GM18870 (cell line): ENCODE measurements around the gene HBS1L.

ENCODE experiments used
- ATAC-seq: cut with Tn5 transposase; IDR thresholded peaks from one replicate; pipeline ENCODE4 v1.9.1; 2021; ENCODE audit warnings: moderate library complexity; ENCODE audit not compliant: unreplicated experiment

HBS1L gene

GRCh38 chr6:135054569-135055498 lies at the start of gene HBS1L:
Gene HBS1L, minus strand, starts transcription at chr6:135054822. Its CDS starts 131 bp downstream, at chr6:135054691.
- ATAC-seq, result peak; percentile 89

- ATAC-seq, result no peak
Measured at GRCh38 chr6:135104199-135104598, 49.6 kb upstream of the HBS1L start.

GRCh38 chr6:135102191-135102590 lies 47.6 kb upstream of the HBS1L start:
- ATAC-seq, result no peak

DNA sequence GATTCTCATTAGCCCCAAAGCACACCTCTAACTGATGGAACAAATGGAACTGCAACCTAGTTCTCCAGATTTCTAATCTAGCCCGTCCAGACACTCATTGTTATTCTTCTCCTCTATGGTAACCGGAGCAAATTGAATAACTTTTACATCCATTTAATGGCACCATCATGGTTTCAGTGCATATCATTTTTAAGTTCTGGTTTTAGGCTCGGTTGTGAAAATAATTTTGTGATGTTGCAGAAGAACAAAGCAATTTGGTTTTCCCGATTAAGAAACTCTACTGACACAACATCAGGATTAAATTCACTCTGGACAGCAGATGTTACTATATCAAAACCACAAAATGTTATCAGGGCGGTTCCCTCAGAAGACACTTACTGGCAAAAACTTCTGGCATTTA lies 42.5 kb upstream of the HBS1L start:
- ATAC-seq, result no peak

DNA sequence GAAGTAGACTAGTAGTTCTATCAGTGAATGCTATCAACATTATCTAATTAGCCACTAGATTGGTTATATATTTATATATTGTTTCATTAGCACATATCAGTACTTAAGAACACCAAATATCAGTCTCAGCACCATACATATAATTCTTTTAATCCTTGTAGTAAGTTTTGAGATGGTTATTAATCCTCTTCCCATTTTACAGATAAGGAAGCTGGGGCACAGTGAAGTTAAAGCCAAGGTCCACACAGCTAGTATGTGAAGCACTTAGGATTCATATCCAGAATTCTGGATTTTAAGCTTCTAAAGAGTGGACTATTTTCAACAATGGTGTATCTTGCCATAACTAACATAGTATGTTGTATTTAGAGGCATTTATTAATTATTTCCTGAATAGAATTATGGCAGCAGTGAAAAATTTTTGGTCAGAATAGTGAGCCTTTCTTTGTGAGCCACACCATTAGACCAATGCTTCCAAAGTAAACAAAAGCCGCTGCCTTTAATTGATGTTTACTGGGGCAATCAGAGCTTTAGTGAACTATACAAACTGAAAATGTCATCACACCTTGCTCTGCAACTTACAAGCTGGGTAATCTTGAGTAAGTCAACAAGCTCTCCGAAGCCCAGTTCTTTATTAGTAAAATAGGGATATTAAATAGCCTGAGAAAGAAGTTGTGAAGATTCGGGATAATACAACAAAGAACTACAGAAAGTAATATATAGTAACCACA lies 41.9 kb upstream of the HBS1L start:
- no peak for ATAC-seq

GRCh38 chr6:135095716-135096115 lies 41.1 kb upstream of the HBS1L start:
- ATAC-seq, result no peak

DNA sequence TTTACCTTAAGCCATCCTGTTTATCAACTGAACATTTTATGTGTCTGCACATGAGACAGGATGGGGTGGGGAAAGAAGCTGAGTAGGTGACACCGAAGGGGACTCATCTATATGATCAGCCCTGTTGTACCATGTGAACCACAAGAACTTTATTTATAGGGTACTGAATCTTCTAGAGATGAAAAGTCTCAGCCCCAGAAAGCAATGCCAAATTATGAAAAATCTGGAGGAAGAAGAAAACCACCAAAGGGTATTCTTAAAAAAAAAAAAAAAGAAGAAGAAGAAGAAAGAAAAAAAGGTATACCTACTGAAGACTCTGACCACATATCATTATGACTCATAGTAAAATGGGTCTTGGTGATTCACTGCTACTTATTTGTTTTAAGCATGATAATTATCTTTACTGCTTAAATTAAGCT lies 39.8 kb upstream of the HBS1L start:
- peak; percentile 56 for ATAC-seq

DNA sequence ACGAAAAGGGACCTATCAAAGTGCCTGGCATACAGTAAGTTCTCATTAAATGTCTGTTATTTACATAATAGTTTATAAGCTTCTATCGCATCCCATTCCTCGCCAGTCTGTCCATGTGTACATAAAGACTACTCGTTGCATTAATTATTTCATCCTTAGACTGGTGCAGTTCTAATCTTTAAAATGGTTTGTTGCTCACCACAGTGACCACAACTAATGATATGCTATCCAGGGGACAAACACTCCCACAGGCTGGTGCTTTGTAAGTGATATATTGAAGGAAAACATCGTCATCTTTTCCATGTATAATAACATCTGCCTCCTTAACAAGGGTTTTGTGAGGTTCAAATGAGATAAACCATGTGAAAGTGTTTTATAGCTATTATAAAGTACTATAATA lies 39.0 kb upstream of the HBS1L start:
- ATAC-seq, result no peak

GRCh38 chr6:135092724-135093123 lies 38.1 kb upstream of the HBS1L start:
- no peak for ATAC-seq

DNA sequence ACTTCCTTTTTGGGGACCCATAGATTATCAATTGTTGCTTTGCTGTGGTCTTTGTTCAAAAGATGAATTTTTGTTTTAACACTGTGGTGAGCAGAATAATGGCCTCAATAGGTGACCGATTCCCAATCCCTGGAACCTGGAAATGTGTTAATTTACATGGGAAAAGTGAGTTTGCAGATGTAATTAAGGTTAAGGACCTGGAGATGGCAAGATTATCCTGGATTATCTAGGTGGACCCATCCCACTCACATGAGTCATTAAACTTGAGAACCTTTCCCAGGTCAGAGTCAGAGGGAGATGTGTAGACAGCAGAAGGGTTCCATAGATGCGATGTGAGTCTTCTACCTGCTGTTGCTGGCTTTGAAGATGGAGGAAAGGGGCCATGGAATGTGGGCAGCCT lies 36.2 kb upstream of the HBS1L start:
- ATAC-seq, result no peak

GRCh38 chr6:135089901-135090300 lies 35.3 kb upstream of the HBS1L start:
- no peak for ATAC-seq

DNA sequence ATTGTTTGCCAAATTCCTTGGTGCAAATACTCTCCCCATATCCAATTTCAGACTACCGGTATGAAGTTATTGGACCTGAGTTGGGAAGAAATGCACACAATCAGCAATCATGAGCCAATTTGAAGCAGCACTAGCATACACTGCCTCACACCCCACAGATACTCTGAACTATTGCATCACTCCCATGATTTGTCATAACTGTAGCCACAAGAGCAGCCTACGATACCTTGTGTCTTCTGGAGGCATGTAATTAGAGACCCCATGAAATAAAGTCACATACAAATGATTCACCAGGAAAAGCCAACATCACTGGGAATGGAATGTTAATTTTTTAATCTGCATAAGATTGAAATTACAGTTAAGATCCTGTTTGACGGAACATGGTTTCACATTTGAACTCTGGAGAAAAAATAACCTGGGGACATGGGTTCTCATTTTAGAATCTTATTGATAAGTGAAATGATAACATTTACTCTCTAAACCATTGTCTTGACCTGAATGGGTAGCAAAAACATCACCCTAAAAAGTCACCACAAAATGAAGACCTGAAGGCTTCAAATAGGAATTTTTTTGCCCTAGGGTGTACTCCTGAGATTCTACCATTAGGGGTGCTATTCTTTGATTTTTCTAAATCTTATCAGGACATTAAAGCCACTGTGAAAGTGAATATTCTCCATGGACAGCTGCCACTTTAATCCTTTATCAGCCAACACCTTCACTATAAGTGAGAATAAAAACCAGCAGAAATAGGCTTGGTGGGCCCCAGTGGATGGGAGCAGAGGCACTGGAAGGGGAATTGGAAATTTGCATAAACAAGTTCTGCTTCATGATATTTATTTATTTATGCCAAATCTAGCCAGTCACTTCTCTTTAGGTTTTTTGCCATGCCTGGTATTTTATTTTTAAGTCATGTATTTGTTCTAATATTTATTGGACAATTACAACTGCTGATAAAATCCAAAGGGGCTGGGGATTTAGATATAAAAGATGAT lies 34.5 kb upstream of the HBS1L start:
- peak; percentile 75 for ATAC-seq

DNA sequence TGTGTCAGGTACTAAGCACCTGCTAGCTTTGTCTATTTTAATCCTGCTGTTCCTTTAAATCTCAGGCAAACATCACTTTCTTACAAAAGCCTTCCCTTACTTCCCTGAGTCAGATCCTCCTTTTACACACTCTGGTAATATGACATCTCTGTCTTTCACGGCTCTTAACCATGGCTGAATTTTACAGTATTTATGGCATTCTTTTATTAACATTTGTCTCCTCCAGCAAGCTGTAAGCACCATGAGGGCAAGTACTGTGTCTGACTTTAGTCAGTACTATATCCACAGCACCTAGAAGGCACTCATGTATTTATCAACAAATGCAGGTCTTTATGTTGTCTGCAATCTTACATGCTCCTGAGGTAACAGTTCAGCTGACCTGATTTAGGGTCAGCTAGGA lies 33.7 kb upstream of the HBS1L start:
- ATAC-seq, result no peak

GRCh38 chr6:135087803-135088202 lies 33.2 kb upstream of the HBS1L start:
- peak; percentile 25 for ATAC-seq

GRCh38 chr6:135087403-135087802 lies 32.8 kb upstream of the HBS1L start:
- peak; percentile 4 for ATAC-seq

GRCh38 chr6:135086414-135086764 lies 31.8 kb upstream of the HBS1L start:
- ATAC-seq, result no peak

- ATAC-seq, result no peak
Measured at GRCh38 chr6:135085700-135086413, 31.2 kb upstream of the HBS1L start.

- no peak for ATAC-seq
Measured at GRCh38 chr6:135084916-135085269, 30.3 kb upstream of the HBS1L start.

- ATAC-seq, result no peak
Measured at GRCh38 chr6:135084001-135084915, 29.6 kb upstream of the HBS1L start.
